Anterior cingulate cortex (tissue), 58 donors: ENCODE results near the gene TKT.
"Not testable (repeated sequence)": the region's sequence is repeated elsewhere in the genome, so short reads cannot be mapped to it uniquely, and the experiment has no call there.

Experiments
- DNase-seq, 58 donors: peaks; one replicate each; lab custom pipeline; 2025; lab: John Stamatoyannopoulos, UW

TKT gene

GRCh38 chr3:53260286-53260785 is 4.5 kb upstream of the TKT start:
- DNase-seq: no peak

GRCh38 chr3:53259427-53260259 is 3.8 kb upstream of the TKT start:
- DNase-seq: peak in 21 of 58 donors; percentile 18 to 78 (median 45)

- peak in 20 of 58 donors; percentile 8 to 78 (median 44) for DNase-seq
Observed at GRCh38 chr3:53258600-53259426, 3.0 kb upstream of the TKT start.

- DNase-seq: no peak
Observed at GRCh38 chr3:53257465-53257864, 1.6 kb upstream of the TKT start.

- DNase-seq: no peak
Observed at GRCh38 chr3:53256704-53257055, 858 bp upstream of the TKT start.

GRCh38 chr3:53255423-53255774 is 423 bp downstream of the TKT start:
- DNase-seq: peak in 26 of 58 donors; percentile 21 to 65 (median 46)

- peak in 42 of 58 donors; percentile 14 to 65 (median 35) for DNase-seq
Observed at GRCh38 chr3:53254509-53255422, 1.1 kb downstream of the TKT start.

GRCh38 chr3:53253707-53254508 is 1.9 kb downstream of the TKT start:
- DNase-seq: no peak

GRCh38 chr3:53252947-53253322 is 2.9 kb downstream of the TKT start:
- DNase-seq: not testable (repeated sequence)

GRCh38 chr3:53252096-53252946 is 3.5 kb downstream of the TKT start:
- DNase-seq: no peak

GRCh38 chr3:53250881-53251605 is 4.8 kb downstream of the TKT start:
- peak in 2 of 58 donors; percentile 13 to 40 for DNase-seq

- no peak for DNase-seq
Observed at GRCh38 chr3:53250453-53250852, 5.4 kb downstream of the TKT start.

GRCh38 chr3:53248161-53248560 is 7.7 kb downstream of the TKT start:
- DNase-seq: no peak

GRCh38 chr3:53247619-53248018 is 8.2 kb downstream of the TKT start:
- DNase-seq: no peak

GRCh38 chr3:53244271-53244670 is 11.6 kb downstream of the TKT start:
- DNase-seq: no peak

- DNase-seq: no peak
Observed at GRCh38 chr3:53243785-53244184, 12.0 kb downstream of the TKT start.

- no peak for DNase-seq
Observed at GRCh38 chr3:53243165-53243564, 12.7 kb downstream of the TKT start.

GRCh38 chr3:53242642-53243041 is 13.2 kb downstream of the TKT start:
- DNase-seq: no peak
